Measurements from ENCODE around the gene VSIG1.
A peak's percentile ranks its signal among the peaks of the same experiment; 100 is the strongest.

VSIG1 gene

DNA sequence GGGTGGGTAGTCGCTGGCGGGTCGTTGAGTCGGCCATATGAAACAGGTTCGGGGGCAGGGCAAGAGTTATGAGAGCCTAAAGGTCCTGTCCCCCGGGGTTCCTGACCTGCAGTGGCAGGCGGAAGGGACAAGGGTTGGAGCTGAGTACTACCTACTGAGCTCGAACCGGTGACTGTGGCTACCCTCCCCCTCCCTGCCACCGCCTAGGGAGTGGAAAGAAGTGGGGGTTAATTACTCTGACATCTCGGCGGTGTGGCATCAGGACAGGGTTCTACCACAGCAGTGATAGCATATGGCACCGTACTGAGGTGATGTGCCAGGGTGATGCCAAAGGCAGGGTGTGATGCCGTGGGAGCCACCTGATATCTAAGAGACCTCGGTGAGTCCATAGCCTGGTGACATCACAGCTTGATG, 47.0 kb downstream of the VSIG1 start:
- no peaks in the 10 kb centered on the region for H3K4me1 ChIP-seq (ENCODE audit: control insufficient read depth, insufficient read depth, low read length)
- H3K27ac ChIP-seq (ENCODE audit: low read length): no peak overlapping the region
- H3K9me3 ChIP-seq (ENCODE audit: control insufficient read depth, insufficient read depth, low read length): no peaks in the 10 kb centered on the region
- DNase-seq (ENCODE audit: low read depth, low spot score): no peak
- H3K36me3 ChIP-seq (ENCODE audit: control insufficient read depth, insufficient read depth, low read length): no peaks in the 10 kb centered on the region
- H3K4me3 ChIP-seq (ENCODE audit: low read length): peak overlapping the region; percentile 58; the same call in 1 of the 2 replicates
- no peaks in the 10 kb centered on the region for H3K27me3 ChIP-seq (ENCODE audit: control insufficient read depth, insufficient read depth, low read length)
- WGBS (ENCODE audit: insufficient coverage, insufficient read length): no CpG with 5 or more reads among the region's 15 CpGs

DNA sequence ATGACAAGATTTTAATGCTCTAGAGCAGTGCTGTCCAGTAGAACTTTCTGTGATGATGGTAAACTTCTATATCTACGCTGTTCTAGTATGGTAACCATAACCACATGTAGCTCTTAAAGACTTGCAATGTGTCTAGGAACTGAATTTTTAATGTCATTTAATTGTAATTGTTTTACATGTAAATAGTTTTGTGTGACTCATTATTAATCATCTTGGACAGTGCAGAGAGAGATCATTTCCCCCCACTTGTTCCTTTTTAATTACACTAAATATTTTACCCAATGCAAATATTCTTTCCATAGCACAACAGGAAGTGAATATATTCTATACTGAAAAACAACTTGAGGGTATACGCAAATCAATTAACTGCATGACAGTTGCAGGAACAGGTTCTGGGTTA, 52.5 kb downstream of the VSIG1 start:
- DNase-seq (ENCODE audit: low read depth, low spot score): no peak
- WGBS (ENCODE audit: insufficient coverage, insufficient read length): no CpG with 5 or more reads among the region's 2 CpGs

GRCh38 chrX:108105473-108105872, 60.6 kb downstream of the VSIG1 start:
- Histone ChIP-seq H3K4me1 (ENCODE audit: control insufficient read depth, insufficient read depth, low read length) (no peaks in the 10 kb centered on the region), H3K36me3 (ENCODE audit: control insufficient read depth, insufficient read depth, low read length) (no peaks in the 10 kb centered on the region), H3K27me3 (ENCODE audit: control insufficient read depth, insufficient read depth, low read length) (no peaks in the 10 kb centered on the region), H3K27ac (ENCODE audit: low read length) (no peak overlapping the region), H3K9me3 (ENCODE audit: control insufficient read depth, insufficient read depth, low read length) (no peaks in the 10 kb centered on the region), H3K4me3 (ENCODE audit: low read length) (no peak overlapping the region)
- no peak for DNase-seq (ENCODE audit: low read depth, low spot score)

More for the DNA sequence above, 52.5 kb downstream of the VSIG1 start:
- Histone ChIP-seq H3K27me3 (ENCODE audit: control insufficient read depth, insufficient read depth, low read length) (no peaks in the 10 kb centered on the region), H3K36me3 (ENCODE audit: control insufficient read depth, insufficient read depth, low read length) (no peaks in the 10 kb centered on the region), H3K4me1 (ENCODE audit: control insufficient read depth, insufficient read depth, low read length) (no peaks in the 10 kb centered on the region), H3K27ac (ENCODE audit: low read length) (no peak overlapping the region), H3K9me3 (ENCODE audit: control insufficient read depth, insufficient read depth, low read length) (no peaks in the 10 kb centered on the region), H3K4me3 (ENCODE audit: low read length) (no peak overlapping the region)

DNA sequence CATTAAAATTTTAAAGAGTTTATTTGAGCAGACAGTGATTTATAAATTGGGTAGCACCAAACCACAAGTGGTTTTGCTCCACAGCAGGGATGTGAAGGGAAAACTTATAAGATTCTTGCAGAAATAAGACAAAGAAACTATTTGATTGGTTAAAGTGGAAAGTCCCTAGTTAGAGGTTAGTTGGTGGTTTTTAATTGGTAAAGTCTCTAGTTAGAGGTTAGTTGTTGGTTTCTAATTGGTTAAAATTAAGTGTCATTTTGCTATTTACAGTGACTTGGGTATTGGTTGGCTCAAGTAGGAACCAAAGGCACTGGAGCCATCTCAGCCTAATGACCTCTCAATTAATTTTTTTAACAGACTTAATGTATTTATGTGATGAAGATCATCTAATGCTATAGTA, 69.7 kb downstream of the VSIG1 start:
- DNase-seq (ENCODE audit: low read depth, low spot score): no peak
- H3K36me3 ChIP-seq (ENCODE audit: control insufficient read depth, insufficient read depth, low read length): no peaks in the 10 kb centered on the region
- H3K4me3 ChIP-seq (ENCODE audit: low read length): no peak overlapping the region
- no peaks in the 10 kb centered on the region for H3K9me3 ChIP-seq (ENCODE audit: control insufficient read depth, insufficient read depth, low read length)
- H3K27ac ChIP-seq (ENCODE audit: low read length): no peak overlapping the region
- no peaks in the 10 kb centered on the region for H3K27me3 ChIP-seq (ENCODE audit: control insufficient read depth, insufficient read depth, low read length)
- no peaks in the 10 kb centered on the region for H3K4me1 ChIP-seq (ENCODE audit: control insufficient read depth, insufficient read depth, low read length)

DNA sequence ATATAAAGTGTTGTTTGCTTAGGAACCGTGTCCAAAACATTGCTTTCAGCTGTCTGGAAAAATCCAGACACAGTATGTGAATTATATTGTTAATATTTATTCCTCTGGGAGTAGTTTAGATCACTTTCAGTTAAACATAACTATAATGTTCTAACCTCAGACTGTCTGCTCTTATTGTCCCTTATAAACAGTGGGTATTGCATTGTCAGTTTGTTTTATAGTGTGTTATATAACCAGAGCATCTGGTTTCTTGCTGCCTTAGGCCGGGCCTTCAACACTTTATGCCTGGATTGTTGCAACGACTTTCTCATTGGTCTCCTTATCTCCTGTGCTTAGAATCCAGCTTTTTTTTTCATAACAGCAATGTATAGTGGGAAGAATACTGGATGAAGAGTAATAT, 73.1 kb downstream of the VSIG1 start:
- DNase-seq (ENCODE audit: low read depth, low spot score): no peak
- no peak overlapping the region for H3K4me3 ChIP-seq (ENCODE audit: low read length)
- no CpG with 5 or more reads among the region's 3 CpGs for WGBS (ENCODE audit: insufficient coverage, insufficient read length)
- no peaks in the 10 kb centered on the region for H3K27me3 ChIP-seq (ENCODE audit: control insufficient read depth, insufficient read depth, low read length)
- H3K4me1 ChIP-seq (ENCODE audit: control insufficient read depth, insufficient read depth, low read length): no peaks in the 10 kb centered on the region
- no peak overlapping the region for H3K27ac ChIP-seq (ENCODE audit: low read length)
- H3K9me3 ChIP-seq (ENCODE audit: control insufficient read depth, insufficient read depth, low read length): no peaks in the 10 kb centered on the region
- H3K36me3 ChIP-seq (ENCODE audit: control insufficient read depth, insufficient read depth, low read length): no peaks in the 10 kb centered on the region

- no peaks in the 10 kb centered on the region for H3K27me3 ChIP-seq (ENCODE audit: control insufficient read depth, insufficient read depth, low read length)
- no peak for DNase-seq (ENCODE audit: low read depth, low spot score)
- no peak overlapping the region for H3K27ac ChIP-seq (ENCODE audit: low read length)
- no peak overlapping the region for H3K4me3 ChIP-seq (ENCODE audit: low read length)
- WGBS (ENCODE audit: insufficient coverage, insufficient read length): no CpG with 5 or more reads among the region's 3 CpGs
- H3K4me1 ChIP-seq (ENCODE audit: control insufficient read depth, insufficient read depth, low read length): no peaks in the 10 kb centered on the region
- H3K36me3 ChIP-seq (ENCODE audit: control insufficient read depth, insufficient read depth, low read length): no peaks in the 10 kb centered on the region
- no peaks in the 10 kb centered on the region for H3K9me3 ChIP-seq (ENCODE audit: control insufficient read depth, insufficient read depth, low read length)
Measured at GRCh38 chrX:108121291-108121690, 76.4 kb downstream of the VSIG1 start.

GRCh38 chrX:108122748-108123147, 77.9 kb downstream of the VSIG1 start:
- Histone ChIP-seq H3K27ac (ENCODE audit: low read length) (no peak overlapping the region), H3K27me3 (ENCODE audit: control insufficient read depth, insufficient read depth, low read length) (no peaks in the 10 kb centered on the region), H3K4me3 (ENCODE audit: low read length) (no peak overlapping the region), H3K36me3 (ENCODE audit: control insufficient read depth, insufficient read depth, low read length) (no peaks in the 10 kb centered on the region), H3K4me1 (ENCODE audit: control insufficient read depth, insufficient read depth, low read length) (no peaks in the 10 kb centered on the region), H3K9me3 (ENCODE audit: control insufficient read depth, insufficient read depth, low read length) (no peaks in the 10 kb centered on the region)
- no CpG with 5 or more reads among the region's 2 CpGs for WGBS (ENCODE audit: insufficient coverage, insufficient read length)
- no peak for DNase-seq (ENCODE audit: low read depth, low spot score)

DNA sequence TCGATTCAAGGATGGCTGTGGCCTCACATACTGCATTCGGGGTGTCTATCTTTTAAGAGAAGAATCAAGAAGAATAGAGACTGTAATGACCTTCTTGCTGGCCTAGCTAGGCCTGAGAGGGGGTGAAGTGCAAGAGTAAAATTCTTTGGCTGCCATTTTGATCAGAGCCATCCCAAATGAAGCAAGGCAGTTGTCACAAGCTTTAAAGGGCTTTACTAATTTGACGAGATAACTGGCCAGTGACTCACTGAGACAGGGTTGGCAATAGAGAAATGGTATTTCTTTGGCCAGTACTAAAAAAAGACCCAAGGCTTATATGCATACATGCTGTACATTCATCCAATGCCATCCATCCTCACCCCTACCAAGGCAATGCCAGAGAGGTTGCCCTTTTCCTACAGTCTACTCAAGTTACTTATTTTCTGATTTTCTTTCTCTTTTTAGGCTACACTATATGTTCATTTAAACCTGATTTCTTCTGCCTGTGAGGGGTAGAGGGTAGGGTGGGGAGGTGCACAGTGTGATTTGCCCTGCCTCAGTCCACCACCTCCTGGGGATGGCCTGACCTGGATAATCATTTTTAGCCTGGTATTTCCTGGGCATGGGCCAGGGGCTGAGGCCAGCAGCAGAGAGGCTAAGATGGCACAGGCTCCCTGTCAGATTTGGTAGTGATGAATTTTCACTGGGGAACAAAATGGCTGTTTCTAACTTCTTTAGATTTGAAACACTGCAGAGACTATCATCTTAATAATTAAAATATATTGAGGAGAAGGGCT, 78.9 kb downstream of the VSIG1 start:
- no CpG with 5 or more reads among the region's 3 CpGs for WGBS (ENCODE audit: insufficient coverage, insufficient read length)
- no peaks in the 10 kb centered on the region for H3K27me3 ChIP-seq (ENCODE audit: control insufficient read depth, insufficient read depth, low read length)

GRCh38 chrX:108126661-108127060, 81.8 kb downstream of the VSIG1 start:
- no peaks in the 10 kb centered on the region for H3K27me3 ChIP-seq (ENCODE audit: control insufficient read depth, insufficient read depth, low read length)
- WGBS (ENCODE audit: insufficient coverage, insufficient read length): no CpG with 5 or more reads among the region's 2 CpGs
- no peak overlapping the region for H3K4me3 ChIP-seq (ENCODE audit: low read length)
- H3K9me3 ChIP-seq (ENCODE audit: control insufficient read depth, insufficient read depth, low read length): no peaks in the 10 kb centered on the region
- no peaks in the 10 kb centered on the region for H3K36me3 ChIP-seq (ENCODE audit: control insufficient read depth, insufficient read depth, low read length)
- no peaks in the 10 kb centered on the region for H3K4me1 ChIP-seq (ENCODE audit: control insufficient read depth, insufficient read depth, low read length)
- no peak for DNase-seq (ENCODE audit: low read depth, low spot score)
- H3K27ac ChIP-seq (ENCODE audit: low read length): no peak overlapping the region

More for the DNA sequence above, 78.9 kb downstream of the VSIG1 start:
- Histone ChIP-seq H3K4me1 (ENCODE audit: control insufficient read depth, insufficient read depth, low read length) (no peaks in the 10 kb centered on the region), H3K36me3 (ENCODE audit: control insufficient read depth, insufficient read depth, low read length) (no peaks in the 10 kb centered on the region), H3K4me3 (ENCODE audit: low read length) (no peak overlapping the region), H3K9me3 (ENCODE audit: control insufficient read depth, insufficient read depth, low read length) (no peaks in the 10 kb centered on the region), H3K27ac (ENCODE audit: low read length) (no peak overlapping the region)
- DNase-seq (ENCODE audit: low read depth, low spot score): no peak

DNA sequence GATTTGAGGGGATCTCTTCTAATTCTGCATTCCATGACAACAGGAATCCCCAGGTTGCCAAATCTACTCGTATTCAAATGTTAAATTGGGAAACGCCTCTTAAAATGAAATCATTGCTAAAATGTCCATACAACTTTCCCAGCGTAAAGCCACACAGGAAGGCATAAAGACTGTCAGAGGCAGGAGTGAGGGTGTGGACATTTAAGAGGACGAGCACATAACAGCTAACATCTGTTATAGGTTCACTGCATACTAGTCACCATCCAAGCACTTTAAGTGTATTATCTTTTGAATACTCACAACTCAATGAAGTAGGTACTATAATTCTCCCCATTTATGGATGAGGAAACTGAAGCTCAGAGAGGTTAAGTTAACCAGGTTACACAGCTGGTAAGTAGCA, 82.3 kb downstream of the VSIG1 start:
- Histone ChIP-seq H3K27ac (ENCODE audit: low read length) (no peak overlapping the region), H3K4me1 (ENCODE audit: control insufficient read depth, insufficient read depth, low read length) (no peaks in the 10 kb centered on the region), H3K9me3 (ENCODE audit: control insufficient read depth, insufficient read depth, low read length) (no peaks in the 10 kb centered on the region), H3K36me3 (ENCODE audit: control insufficient read depth, insufficient read depth, low read length) (no peaks in the 10 kb centered on the region), H3K4me3 (ENCODE audit: low read length) (no peak overlapping the region), H3K27me3 (ENCODE audit: control insufficient read depth, insufficient read depth, low read length) (no peaks in the 10 kb centered on the region)
- peak; percentile 9 for DNase-seq (ENCODE audit: low read depth, low spot score)
- no CpG with 5 or more reads among the region's 4 CpGs for WGBS (ENCODE audit: insufficient coverage, insufficient read length)
